Measurements from ENCODE around the gene CSRP2. TPM values are rescaled to one million over a fixed set of nuclear protein-coding genes. Genes with fewer than 3 reads are reported as not detected.

Gene CSRP2
- total RNA-seq, 4 donors from 2014 or later, result 14.1 to 69.0 (median 29.7) TPM

DNA sequence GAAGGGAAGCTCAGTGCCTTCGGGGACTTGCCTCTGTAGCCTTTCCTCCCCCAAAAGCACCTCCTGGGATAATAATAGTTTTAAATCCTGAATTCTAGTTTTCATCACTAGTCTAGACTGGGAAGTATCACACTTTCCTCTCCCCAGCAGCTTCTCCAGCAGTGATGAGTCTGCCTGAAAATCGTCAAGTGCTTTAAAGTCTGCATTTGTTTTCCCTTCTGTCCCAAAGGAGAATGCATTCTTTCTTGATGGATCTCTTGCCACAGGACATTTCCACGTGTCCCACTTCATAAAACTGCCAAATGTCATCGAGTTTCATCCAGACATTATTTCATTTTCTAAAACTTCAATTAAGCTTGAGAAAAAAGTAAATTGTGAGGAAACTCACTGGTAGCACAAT is 15.0 kb downstream of the CSRP2 start:
- intact Hi-C loops (cut with DNase I; ENCODE audit: low total_unique reads), result no loop called here
- Histone ChIP-seq H3K27ac (no peak overlapping the region), H3K27me3 (no peaks in the 10 kb centered on the region), H3K4me1 (no peaks in the 10 kb centered on the region), H3K36me3 (no peaks in the 10 kb centered on the region), H3K4me3 (no peak overlapping the region), H3K9me3 (no peaks in the 10 kb centered on the region)
- no peak for TF ChIP-seq POLR2A (IDR thresholded peaks at IDR 0.05)
- TF ChIP-seq, protein P1, sequence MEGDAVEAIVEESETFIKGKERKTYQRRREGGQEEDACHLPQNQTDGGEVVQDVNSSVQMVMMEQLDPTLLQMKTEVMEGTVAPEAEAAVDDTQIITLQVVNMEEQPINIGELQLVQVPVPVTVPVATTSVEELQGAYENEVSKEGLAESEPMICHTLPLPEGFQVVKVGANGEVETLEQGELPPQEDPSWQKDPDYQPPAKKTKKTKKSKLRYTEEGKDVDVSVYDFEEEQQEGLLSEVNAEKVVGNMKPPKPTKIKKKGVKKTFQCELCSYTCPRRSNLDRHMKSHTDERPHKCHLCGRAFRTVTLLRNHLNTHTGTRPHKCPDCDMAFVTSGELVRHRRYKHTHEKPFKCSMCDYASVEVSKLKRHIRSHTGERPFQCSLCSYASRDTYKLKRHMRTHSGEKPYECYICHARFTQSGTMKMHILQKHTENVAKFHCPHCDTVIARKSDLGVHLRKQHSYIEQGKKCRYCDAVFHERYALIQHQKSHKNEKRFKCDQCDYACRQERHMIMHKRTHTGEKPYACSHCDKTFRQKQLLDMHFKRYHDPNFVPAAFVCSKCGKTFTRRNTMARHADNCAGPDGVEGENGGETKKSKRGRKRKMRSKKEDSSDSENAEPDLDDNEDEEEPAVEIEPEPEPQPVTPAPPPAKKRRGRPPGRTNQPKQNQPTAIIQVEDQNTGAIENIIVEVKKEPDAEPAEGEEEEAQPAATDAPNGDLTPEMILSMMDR (IDR thresholded peaks at IDR 0.05), result no peak
- DNase-seq, result no peak

DNA sequence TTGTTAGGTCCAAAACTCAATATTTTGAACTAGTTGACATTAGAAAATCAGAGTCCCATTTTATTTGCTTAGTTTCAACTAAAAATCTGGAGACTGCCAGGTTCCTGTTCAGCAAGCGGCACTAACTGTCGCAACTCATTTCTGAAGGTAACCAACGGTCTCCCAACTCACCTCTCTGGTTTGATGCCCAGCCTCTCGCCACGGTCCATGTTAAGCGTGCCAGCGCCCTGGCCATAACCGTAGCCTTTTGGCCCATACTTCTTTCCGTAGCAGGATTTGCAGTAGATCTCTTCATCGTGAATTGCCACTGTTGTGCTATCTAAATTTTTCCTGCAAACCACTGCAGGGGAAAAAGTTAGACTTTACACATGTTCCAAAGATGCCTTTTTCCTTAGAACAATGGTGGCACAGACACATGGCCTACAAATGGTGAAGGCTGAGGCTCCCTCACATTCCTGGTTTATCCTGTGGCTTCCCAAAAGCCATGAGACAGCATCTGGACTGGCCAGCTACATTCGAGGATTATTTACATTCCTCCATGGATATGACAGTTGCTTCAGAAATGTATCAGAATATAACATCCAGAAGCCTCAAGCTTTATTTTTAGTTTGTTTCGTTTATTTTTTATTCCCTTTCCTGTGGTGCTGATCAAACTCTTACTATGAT is 15.7 kb downstream of the CSRP2 start:
- DNase-seq, result no peak
- Histone ChIP-seq H3K27me3 (no peaks in the 10 kb centered on the region), H3K27ac (no peak overlapping the region), H3K4me3 (no peak overlapping the region), H3K4me1 (no peaks in the 10 kb centered on the region), H3K36me3 (no peaks in the 10 kb centered on the region), H3K9me3 (no peaks in the 10 kb centered on the region)
- no peak for TF ChIP-seq POLR2A (IDR thresholded peaks at IDR 0.05)
- TF ChIP-seq, protein P1 (IDR thresholded peaks at IDR 0.05), result no peak
- intact Hi-C loops (cut with DNase I; ENCODE audit: low total_unique reads), result no loop called here

DNA sequence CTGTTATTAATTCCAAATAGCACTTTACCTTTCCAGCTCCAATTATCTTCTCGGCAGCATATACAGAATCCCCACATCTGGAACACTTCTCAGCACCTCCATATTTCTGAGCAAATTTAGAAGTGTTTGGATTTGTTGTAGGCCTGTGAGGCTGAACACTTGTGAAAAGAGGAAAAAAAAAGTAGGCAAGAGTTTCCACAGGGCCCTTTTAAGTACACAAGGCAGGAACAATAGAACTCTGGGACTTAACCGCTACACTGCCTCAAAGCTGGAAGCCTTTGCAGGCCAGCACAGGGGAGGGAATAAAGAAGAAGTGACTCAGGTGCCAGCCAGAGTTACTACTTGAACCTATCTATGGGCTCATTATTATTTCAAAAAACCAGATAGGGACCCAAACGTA is 18.6 kb downstream of the CSRP2 start:
- intact Hi-C loops (cut with DNase I; ENCODE audit: low total_unique reads), result no loop called here
- Histone ChIP-seq H3K9me3 (peaks cover 0 to 6% of the 10 kb centered on the region in 2 donors), H3K27ac (no peak overlapping the region), H3K4me3 (no peak overlapping the region), H3K27me3 (no peaks in the 10 kb centered on the region), H3K4me1 (no peaks in the 10 kb centered on the region), H3K36me3 (no peaks in the 10 kb centered on the region)
- DNase-seq, result no peak
- TF ChIP-seq, protein P1 (IDR thresholded peaks at IDR 0.05), result no peak
- TF ChIP-seq POLR2A (IDR thresholded peaks at IDR 0.05), result no peak

DNA sequence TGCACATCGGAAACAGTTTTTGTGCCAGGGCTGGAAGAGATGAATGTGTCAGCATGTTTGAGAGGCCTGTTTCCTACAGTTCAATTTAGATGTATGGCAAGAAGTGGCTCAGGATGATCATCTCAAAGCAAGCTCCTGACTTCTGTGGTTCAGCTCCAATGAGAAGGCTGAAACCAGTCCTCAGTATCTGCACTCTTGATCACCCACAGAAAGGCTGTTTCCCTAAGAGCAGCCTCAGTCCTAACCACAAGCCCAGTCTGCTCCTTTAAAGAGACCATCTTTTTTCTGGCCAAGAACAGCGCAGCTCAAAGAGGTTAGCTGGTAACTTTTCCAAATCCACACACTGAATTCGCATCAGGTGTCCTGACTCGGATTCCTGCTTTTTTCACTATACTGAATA is 19.2 kb downstream of the CSRP2 start:
- no peak for DNase-seq
- H3K4me3 ChIP-seq, result no peak overlapping the region
- no peaks in the 10 kb centered on the region for H3K36me3 ChIP-seq
- intact Hi-C loops (cut with DNase I; ENCODE audit: low total_unique reads), result no loop called here
- no peaks in the 10 kb centered on the region for H3K4me1 ChIP-seq
- TF ChIP-seq, protein P1 (IDR thresholded peaks at IDR 0.05), result no peak
- no peak for TF ChIP-seq POLR2A (IDR thresholded peaks at IDR 0.05)
- H3K27me3 ChIP-seq, result no peaks in the 10 kb centered on the region
- H3K9me3 ChIP-seq, result peaks cover 0 to 6% of the 10 kb centered on the region in 2 donors
- H3K27ac ChIP-seq, result no peak overlapping the region

DNA sequence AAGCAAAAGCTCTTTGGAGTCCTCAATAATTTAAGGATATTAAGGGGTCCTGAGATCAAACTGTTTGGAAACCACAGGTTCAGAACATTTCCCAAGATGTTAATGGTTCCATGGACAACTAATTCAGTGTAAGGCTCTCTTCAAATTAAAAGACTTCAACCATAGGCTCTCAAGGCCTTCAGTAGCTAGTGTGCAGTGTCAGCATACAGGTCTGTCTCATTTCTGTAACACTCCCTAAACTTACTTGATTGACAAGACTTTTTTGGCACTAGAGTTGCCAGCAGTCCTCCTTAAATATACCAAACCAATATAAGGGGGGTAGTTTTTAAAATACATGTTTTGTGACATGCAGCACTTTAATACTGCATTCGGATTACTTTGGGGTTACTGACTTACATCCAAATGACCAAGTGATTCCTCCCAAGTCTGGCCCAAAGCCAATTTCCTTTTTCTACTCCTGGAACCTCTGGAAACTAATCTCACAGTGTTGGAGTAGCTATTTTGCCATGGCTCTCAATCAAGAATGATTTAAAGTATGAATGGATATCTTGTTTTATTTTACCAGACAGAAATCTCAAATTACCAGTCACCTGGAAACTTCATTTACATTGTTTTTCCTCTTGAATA is 22.7 kb downstream of the CSRP2 start:
- Histone ChIP-seq H3K9me3 (peaks cover 0 to 6% of the 10 kb centered on the region in 2 donors), H3K4me1 (no peaks in the 10 kb centered on the region), H3K36me3 (no peaks in the 10 kb centered on the region), H3K27me3 (no peaks in the 10 kb centered on the region), H3K4me3 (no peak overlapping the region), H3K27ac (no peak overlapping the region)
- TF ChIP-seq, protein P1 (IDR thresholded peaks at IDR 0.05), result no peak
- no peak for TF ChIP-seq POLR2A (IDR thresholded peaks at IDR 0.05)
- DNase-seq, result no peak
- intact Hi-C loops (cut with DNase I; ENCODE audit: low total_unique reads), result no loop called here
